Activated T-cell treated with anti-CD3 and anti-CD28 coated beads for 48 hours (primary cell): ENCODE data around the gene SP100.
A peak's percentile ranks its signal among the peaks of the same experiment; 100 is the strongest.
"Not testable (repeated sequence)": the region's sequence is repeated elsewhere in the genome, so short reads cannot be mapped to it uniquely, and the experiment has no call there.

Experiments used
- DNase-seq: peaks from one replicate; pipeline ENCODE4 v3.0.0-alpha.2; 2020; ENCODE audit warnings: low read depth

Gene SP100

DNA sequence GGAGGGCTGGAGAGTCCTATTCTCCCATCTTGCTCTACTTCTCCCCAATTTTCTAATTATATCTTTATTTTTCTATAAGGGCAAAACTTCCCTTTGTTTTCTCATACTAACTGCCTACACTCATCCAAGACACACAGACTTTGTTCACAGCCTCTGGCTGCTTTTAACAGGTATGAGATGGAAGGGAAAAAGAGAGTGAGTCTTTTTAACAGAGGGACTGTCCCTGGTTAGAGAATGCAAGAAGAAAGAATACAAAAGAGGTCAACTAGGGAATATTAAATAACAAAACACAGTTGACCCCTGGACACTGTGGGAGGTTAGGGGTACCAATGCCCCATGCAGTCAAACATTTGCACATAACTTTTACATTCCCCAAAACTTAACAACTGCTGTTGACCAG lies 41.8 kb downstream of the SP100 start:
- DNase-seq, result no peak

DNA sequence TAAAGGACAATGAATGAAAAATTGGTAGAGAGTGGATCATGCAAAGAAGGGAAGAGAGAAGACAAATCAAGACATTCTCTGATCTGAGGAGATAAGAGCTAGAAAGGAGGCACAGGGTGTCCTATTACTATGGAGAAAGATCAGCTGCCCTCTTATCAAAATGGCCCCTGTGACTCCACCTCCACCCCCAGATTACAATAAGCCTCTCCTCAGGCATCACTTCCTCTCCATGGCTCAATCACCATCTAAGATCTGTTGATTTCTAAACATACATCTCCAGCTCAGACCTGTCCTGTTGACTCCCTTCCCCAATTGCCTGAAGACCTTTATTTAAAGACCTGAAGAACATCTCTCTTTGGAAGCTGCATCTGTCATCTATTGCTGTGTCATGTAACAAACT lies 43.2 kb downstream of the SP100 start:
- DNase-seq, result no peak

DNA sequence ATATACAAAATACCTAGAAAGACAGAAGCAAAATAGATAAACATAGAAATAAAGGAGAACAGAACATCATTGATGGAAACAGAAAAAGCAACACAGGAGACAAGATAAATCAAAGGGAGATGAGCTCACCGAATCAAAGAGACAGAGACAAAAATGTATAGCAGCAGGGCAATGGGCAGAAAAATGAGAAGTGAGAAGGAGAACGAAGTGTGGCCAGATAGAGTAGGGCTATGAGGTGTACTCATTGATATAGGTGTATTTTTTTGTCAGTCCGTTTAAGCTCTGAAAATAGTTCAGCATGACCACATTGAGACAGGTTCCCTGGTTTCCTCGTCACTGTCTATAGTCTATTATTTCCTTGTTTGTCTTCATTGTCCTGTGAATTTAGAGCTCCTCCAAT lies 55.1 kb downstream of the SP100 start:
- no peak for DNase-seq

DNA sequence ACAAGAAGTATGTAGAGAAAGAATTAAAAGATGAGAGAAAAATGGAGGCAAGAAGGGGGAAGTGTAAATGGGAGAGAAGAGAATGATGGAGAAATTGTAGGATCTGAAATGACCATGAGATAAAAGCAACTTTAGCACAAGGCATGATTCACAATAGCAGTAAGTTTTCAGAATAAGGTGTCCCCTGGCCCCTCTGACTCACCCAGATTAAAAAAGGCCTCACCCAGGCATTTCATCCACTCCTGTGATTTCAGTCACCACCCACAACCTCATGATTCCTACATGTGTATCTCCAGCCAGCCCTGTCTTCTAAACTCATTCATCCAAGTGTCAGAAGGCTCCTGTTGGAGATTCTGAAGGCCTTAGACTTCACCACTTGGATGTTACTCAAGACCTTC lies 56.6 kb downstream of the SP100 start:
- DNase-seq, result peak; percentile 42

DNA sequence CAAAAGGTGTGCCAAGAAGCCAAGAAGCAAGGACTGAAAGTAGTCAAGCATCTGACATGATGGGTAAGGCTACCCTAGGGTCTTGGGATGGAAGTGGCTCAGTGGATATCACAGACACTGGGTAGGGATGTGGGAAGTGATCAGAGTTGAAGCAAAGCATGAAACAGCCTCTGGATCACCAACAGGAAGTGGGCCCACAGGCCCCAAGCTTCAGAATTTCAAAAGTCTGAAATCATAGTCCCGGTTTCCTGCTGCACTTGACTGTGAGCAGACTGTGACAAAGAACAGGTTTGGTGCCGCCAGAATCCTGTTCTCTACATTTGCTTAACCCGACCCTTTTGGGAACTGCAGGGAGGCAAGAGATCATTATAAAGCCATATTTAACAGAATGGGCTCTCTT lies 57.4 kb downstream of the SP100 start:
- no peak for DNase-seq

DNA sequence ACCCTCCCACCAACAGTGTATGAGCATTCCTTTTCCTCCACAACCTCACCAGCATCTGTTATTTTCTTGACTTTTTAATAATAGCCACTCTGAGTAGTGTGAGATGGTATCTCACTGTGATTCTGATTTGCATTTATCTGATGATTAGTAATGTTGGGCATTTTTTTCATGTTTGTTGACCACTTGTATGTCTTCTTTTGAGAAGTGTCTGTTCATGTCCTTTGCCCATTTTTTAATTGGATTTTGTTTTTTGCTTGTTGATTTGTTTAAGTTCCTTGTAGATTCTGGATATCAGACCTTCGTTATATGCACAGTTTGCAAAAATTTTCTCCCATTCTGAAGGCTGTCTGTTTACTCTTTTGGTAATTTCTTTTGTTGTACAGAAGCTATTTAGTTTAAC lies 59.1 kb downstream of the SP100 start:
- DNase-seq, result no peak

DNA sequence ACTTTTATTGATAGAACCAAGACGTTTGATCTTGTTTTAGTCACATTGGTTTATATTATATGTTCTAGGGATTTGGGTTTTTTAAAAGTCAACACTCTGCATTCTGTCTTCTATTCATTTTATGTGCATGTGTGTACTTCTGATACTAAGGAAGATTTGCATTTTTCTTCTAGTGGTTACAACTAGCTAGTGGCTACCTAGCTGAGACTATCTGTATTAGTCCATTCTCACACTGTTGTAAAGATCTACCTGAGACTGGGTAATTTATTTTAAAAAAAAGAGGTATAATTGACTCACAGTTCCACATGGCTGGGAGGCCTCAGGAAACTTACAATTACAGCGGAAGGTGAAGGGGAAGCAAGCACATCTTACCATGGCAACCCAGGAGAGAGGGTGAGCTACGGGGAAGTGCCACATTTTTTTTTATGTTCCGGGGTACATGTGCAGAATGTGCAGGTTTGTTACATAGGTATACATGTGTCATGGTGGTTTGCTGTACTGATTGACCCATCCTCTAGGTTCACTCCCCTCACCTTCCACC lies 69.9 kb downstream of the SP100 start:
- no peak for DNase-seq

DNA sequence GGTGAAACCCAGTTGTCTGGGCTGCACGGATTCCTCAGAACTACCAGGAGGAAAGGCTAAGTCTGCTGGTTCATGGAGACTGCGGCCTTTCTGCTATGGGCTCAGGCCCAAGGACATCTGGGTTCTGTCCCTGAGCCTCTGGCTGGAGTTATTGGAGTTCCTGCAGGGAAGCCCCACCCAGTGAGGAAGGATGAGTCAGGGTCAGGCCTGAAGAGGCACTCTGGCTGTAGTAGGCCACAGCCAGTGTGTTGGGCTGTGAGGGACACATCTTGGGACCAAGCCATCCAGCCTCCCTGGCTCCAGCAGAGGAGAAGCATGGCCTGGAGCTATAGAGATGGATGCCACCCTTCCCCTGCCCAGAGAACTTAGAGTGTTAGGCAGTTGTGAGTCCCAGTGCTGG lies 75.2 kb downstream of the SP100 start:
- DNase-seq, result not testable (repeated sequence)

DNA sequence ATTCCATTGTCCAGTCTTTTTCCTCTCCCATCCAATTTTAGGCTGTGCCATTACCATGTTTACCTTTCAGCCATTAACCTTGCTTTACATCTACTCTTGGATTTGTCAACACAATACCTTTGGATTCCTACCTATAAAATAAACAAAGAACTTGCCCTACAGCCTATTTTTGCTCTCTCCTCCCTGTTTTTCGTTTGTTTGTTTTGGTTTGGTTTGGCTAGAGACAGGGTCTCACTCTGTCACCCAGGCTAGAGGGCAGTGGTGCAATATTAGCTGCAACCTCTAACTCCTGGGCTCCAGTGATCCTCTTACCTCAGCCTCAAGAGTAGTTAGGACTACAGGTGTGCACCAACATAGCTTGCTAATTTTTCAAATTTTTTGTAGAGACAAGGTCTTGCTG lies 76.1 kb downstream of the SP100 start:
- no peak for DNase-seq

DNA sequence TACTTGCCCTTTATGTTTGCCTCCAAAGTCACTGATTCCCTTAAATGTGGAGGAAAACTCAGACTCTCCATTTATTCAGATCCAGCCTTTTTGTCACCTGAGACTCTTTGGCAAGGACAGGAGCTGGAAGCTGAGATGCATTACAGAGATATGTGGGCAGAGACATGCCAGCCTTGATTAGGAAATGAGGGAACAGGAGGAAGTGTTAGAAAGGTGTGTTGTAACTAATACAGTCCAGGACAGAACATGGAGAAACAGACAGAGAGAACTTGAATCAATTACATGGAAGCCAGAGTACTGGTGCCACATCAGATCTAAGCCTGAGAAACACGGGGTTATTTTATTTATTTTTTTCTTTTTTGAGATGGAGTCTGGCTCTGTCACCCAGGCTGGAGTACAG lies 79.0 kb downstream of the SP100 start:
- DNase-seq, result no peak

DNA sequence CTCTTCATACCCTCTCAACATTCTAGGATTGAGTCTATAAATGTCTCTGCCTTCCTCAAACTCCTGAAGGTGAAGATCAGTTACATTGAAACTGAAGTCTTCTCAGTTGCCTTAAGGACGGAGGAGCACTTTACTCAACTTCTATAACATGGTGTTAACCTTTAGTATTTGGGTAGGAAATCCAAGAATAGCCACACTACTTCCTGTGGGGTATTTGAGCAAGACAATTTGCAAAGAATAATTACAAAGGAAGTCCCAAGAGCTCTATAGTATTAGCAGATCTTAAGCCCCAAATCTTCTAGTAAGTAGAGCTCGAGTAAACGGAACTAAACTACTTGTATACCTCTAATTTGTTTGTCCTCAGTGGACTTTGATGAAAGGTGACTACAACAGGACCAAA lies 80.9 kb downstream of the SP100 start:
- DNase-seq, result no peak

DNA sequence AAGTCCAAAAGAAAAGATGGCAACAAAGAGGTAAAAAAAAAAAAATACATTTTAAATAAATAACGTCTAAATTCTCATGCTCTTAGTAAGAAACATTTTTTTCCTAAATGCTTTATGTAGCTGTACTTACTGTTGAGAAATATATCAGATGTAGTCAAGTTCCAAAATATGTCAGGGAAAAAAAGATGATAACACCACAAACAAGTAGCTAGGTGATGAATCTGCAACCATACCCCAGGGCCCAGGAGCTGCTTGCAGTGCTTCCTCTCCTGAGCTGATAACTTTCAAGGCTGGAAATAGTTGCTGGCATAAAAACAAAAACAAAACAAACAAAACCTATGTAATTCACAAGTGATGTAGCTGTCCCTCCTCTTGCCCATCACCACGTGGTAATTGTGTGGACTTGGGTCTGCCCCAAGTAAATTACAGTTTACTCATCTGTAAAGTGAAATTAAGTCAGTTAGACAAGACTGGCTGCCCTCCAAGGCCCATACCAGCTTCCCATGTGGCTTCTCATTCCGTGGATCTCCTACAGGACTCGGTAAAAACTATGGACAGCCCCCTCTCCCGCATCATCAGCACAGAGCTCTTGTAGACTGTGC lies 82.6 kb downstream of the SP100 start:
- no peak for DNase-seq

DNA sequence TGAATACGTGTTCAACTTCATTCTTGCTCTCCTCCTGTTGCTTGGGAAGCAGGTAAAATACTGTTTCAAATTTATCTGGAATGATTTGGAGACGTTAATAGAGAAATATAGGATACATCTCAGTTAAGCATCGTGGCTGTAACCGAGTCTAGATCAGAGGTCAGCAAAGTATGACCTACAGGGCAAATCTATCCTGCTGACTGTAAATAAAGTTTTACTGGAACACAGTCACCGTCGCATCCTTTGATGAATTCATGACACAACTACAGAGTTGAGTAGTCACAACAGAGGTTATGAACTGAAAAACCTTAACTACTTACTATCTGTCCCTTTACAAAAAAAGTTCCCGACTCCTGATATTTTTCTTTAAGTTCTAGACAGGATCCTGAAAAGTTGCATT lies 86.6 kb downstream of the SP100 start:
- no peak for DNase-seq

DNA sequence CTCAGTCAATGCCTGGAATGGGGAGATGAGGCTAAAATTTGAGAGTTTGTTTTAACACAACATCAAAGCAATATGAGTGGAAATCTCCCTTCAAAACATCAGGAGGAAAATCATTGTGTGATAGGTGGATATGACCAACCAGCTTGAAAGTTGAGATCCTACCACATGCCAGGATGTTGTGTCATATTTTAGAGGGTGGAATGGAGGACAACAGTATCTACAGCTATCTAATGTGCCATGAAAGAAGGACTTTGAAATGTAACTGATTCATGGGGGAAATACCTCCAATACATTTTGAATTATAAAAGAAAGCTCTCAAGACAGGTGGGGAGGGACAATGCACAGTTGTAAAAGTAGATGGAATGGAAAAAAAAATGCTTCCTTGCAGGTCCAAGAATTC lies 87.8 kb downstream of the SP100 start:
- no peak for DNase-seq

DNA sequence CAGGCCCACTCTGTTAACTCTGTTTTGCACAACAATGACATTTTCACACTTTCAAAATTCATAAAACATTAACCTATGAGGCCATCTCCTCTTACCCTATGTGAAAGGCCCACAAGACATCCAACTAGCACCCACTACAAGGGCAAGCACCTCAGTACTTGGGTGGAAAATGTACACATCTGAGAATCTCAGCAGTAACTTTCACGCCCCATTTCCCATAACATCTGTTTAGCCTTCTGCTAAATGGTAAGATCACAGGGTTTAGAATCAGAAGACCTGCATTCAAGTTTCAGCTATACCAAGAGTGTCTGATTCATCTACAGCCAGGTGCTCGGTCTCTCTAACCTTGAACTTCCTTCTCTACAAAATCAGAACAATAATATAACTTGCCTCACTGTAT lies 89.2 kb downstream of the SP100 start:
- no peak for DNase-seq

DNA sequence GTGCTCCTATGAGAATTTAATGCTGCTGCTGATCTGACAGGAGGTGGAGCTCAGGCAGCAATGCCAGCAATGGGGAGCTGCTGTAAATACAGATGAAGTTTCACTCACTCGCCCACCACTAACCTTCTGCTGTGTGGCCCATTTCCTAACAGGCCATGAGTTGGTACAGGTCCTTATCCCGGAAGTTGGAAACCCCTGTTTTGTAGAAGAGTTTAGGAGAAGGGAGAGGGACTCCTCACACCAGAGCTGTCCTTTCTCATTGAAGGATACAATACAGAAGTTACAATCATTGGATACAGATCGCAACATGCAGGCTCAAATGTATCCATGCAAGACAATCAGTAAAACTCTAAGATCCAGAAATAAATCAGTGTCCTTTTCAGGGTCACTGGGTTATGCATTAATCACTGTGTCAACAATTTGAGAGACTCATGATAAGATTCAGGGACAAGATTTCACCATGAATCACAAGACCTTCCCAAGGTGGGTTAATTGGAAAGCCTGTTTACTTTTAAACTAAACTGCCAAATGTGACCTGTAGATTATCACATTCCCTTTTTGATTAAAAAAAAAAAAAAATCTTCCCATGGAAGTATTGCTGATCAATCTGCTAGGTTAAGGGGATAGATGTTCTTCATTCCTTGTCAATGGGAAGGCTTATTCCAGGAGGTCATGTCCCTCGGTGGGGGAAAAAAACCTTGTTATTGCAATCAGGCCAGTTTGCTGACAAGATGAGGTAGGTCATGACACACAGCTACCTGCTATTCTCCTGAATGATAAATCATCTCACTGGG lies 97.2 kb downstream of the SP100 start:
- DNase-seq, result no peak

DNA sequence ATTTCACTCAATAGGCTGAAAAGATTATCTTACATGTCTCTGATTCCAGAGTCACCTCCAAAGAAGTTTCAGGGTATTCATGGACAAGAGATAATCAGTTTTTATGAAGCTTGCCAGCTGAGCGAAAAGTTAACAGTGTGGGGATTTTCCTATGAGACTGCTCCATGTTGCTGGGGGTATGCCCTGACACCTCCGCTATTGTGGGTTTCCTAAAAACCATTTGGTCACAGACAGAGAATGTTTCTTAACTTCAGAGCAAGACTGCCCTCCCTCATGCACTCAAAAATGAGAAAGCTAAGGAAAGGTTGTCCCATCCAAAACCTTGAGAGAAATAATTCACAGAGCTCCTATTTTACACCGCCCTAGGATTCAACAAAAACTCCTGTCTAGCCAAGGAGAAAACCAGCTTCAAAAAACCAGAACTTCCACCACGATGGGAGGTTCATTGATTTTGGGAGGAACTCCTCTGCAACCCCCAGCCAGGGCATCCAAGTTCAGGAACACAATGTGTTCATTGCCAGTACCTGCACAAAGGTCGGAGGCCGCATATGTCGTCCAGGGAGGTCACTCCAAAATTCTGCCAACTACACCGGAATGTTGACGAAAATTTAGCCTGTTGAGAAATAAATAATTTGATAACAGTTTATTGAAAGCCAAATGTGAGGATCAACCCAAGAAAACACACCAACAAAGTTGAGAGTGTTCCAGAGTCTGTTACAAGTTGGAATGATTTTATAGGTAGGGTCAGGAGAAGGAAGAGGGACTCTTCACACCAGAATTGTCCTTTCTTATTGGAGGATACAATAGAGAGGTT lies 104.3 kb downstream of the SP100 start:
- DNase-seq, result no peak

DNA sequence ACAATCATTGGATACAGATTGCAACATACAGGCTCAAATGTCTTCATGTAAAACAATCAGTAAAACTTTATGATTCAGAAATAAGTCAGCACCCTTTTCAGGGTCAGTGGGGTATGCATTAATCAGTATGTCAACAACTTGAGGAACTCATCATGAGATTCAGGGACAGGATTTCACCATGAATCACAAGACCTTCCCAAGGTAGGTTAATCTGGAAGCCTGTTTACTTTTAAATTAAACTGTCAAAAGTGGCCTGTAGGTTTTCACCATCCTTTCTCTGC lies 104.8 kb downstream of the SP100 start:
- DNase-seq, result no peak

DNA sequence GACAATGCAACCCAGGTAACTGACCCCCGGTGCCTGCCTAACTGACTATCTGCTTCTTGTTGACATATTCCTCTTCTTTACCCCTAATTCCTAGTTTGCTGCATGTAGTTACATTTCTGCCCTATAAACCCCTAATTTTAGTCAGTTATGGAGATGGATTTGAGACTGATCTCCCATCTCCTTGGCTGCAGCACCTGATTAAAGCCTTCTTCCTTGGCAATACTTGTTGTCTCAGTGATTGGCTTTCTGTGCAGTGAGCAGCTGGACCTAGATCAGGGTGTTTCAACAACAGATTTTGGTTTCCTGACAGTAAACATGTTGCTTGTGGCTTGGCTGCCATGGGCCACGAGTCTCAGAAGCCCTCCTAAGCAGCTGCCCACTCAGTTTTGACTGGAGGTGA lies 105.4 kb downstream of the SP100 start:
- DNase-seq, result no peak

DNA sequence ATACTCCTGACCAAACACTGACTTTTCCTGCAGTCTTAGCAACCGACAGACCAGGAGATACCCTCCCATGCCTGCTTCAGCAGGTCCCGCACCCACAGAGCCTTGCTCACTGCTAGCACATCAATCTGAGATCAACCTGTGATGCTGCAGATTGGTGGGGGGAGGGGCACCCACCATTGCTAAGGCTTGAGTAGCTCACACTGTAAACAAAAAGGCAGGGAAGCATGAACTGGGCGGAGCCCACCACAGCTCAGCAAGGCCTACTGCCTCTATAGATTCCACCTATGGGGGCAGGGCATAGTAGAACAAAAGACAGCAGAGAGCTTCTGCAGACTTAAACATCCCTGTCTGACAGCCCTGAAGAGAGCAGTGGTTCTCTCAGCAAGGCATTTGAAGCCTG lies 109.7 kb downstream of the SP100 start:
- no peak for DNase-seq

DNA sequence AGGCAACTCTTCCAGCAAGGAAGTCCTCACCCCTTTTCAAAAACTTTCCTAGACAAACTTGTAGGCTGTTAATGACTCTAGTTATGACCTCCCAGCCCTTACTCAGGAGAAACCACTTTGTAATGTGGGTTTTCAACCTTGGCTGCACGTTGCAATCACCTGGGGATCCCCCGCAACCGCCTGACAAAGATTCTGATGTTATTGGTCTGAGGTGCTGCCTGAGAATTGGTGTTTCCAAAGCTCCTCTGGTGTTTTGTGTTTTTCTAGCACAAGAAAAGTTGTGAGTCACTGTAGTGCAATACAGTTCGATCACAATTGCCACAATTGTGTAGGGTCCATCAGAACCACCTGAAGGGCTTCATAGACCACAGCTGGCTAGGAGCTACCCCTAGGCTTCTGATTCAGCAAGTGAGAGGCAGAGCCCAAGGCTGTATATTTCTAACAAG lies 121.6 kb downstream of the SP100 start:
- DNase-seq, result peak; percentile 32

DNA sequence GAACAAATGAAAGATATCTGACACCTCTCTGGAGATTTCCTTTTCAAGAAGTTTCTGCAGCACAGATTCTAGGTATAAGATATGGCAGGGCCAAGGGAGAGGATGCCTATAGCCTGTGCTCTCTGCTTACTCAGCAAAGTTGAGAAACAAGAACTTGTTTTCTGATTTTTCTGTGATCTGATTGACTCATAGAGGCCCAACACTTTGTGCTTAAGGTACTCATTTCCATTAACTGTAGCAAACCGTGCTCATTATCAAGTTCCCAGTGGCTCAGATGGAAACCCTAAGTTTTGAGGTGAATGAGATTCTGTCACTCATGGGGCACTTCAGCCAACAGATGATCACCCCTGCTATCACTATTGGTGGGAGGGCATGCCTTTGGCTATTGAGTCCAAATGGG lies 124.3 kb downstream of the SP100 start:
- no peak for DNase-seq

DNA sequence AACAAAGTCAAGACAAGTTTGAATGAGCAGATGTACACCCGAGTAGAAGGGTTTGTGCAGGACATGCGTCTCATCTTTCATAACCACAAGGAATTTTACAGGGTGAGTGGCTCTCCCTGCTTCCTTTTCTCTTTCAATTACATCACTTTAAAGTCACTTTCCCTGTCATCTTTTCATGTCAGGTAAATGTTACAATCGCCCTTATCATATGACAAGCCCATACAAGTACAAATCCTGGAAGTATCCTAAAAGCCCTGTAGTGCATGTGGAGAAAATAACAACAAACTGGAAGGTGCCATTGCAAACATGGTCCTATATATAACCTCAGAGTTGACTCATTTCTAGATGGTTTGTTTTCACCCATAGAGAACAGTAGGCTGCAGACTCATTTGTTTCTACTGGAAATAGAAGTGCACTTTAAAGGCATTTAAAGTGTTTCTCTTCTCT lies 126.0 kb downstream of the SP100 start:
- DNase-seq, result no peak
